Activated CD4-positive, CD25-positive, alpha-beta regulatory T cell treated with anti-CD3 and anti-CD28 coated beads, Interleukin-2, amount 50 U/mL, for 24 hours (primary cell): ENCODE results near the gene CNTNAP2.
"Not testable (repeated sequence)": the region's sequence is repeated elsewhere in the genome, so short reads cannot be mapped to it uniquely, and the experiment has no call there.

Experiments
- ATAC-seq, 2 donors: fragments of 150-1000 bp; cut with Tn5 transposase; one replicate each; pipeline ENCODE4 v1.10.0; 2021; ENCODE audit warnings: mild to moderate bottlenecking in 1 of 2, moderate library complexity in 1 of 2

Gene CNTNAP2

DNA sequence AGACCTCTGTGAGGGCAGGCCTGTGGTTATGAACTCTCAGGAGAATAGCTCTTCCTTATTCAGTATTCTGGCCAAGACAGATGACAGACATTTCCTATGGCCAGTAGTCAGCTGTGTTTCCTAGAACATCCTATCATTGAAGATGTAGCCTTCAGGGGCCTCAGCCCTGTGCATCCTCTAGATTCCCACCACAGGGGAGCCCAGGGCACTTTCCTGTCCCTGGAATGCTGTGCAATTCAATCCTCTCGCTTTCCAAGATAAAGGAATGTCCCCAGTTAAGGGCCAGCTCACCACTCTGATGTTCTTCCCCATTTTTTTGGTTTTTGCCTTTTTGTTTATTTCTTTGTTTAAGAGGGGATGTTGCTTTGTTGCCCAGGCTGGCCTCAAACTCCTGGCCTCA lies 1895.2 kb downstream of the CNTNAP2 start:
- no peak for ATAC-seq

DNA sequence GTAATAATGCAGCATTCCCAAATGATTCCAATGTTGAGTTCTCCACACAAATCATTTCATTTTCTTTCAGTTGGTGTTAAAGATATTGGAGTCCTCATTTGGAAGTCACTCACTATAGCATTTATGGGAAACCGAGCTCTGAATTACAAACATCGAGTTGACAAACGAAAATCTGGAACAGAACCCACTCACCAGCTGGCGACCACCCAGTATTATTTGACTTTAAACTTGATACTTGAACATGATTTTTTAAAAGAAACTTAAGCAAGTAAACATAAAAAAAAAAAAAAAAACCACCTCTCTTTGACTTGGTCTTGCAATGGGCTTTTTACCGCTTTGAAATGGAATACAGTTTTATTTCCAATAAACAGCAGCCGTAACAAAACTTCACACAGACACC lies 1897.4 kb downstream of the CNTNAP2 start:
- no peak for ATAC-seq

DNA sequence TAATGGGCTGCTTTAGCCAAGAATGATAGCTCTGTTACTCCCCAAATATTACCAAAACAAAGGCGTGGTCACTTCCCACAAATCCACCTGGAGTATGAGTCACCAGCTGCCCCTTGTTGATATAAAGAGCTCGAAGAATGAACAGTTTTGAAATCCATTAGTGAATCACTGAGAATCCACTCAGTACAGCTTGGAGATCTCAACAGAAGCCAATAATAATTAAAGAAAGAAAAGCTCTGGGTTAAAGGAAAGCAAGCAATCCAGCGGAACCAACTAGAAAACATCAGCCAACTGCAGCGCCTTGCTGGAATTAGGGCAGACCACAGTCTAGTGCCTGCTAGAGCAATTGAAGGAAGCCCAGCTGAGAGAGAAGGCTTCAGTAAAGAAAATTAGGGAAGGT lies 1897.9 kb downstream of the CNTNAP2 start:
- ATAC-seq = no peak

DNA sequence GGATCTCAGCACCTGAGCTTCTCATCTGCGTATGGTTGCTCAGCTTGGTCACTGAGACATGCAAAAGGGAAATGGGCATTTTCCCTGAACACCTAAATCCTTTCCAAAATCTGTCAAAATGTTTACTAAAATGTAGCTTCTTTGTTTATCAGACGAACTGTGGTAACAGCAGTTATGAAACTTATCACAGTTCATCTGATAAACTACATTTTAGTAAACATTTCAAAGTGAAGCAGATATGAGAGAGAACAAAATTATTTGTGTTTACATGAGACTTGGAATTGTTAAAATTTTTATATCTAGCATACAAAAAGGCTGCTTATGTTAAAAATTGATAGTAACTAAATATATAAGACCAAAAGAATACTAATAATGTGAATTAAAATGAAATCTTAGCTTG lies 1900.5 kb downstream of the CNTNAP2 start:
- ATAC-seq = no peak

DNA sequence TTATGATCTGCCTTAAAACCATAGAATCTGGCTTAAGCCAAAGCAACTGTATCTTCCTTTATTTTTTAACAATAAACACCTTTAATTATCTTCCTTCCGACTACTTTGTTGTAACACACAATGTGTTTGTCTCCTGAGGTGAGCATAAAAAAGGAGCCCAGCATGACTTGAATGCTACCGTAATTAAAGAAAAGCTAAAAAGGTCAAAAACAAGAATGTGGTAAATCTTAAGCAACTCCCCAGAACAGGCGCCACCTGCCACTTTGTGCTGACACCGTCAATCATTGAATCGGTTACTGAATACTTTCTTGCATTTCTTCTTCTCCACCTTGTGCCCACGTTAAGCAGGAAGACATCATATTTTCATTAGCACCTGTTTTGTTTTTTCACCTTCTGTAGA lies 1904.1 kb downstream of the CNTNAP2 start:
- no peak for ATAC-seq

DNA sequence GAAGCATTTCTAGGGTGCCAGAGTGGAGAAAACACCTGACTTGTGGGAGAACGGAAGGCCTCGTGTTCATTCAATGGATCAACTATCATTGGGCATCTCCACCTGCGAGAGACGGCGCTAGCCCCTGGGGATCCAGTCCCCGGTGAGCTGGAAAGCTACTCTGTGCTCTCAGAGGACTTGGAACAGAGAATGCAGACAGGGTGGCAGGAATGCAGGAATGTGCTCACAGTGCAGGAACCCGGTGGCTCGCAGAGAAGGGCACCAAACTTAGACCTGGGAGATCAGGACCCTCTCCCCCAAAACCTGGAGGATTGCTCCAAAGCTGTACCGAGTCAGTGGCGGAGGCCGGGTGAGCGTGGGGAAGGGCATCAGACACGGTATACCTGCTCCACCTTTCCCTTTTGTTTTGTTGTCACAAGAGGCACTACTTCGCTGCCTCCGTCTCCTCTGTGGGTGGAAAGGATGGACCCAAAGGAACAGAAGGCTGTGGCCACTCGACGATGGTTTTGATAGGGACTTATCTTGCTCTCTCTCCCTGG lies 1905.0 kb downstream of the CNTNAP2 start:
- no peak for ATAC-seq

DNA sequence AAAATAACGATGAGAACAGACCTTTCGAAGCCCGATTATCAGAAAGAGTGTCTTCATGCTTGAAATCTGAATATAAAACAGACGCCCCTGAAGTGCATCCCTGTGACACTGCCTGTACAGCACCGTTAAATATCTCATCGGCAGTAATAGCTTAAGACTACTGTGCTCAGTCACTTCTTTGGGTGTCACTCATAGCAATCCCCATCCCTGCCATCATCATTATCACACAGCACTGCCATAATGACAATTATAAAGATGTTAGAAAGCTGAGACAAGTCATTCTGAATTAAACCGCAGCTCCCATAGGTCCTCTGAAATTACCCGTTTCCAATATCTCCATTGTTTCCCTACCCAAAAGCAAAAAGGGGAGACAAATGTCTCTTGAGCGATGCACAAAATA lies 1906.2 kb downstream of the CNTNAP2 start:
- ATAC-seq = no peak

DNA sequence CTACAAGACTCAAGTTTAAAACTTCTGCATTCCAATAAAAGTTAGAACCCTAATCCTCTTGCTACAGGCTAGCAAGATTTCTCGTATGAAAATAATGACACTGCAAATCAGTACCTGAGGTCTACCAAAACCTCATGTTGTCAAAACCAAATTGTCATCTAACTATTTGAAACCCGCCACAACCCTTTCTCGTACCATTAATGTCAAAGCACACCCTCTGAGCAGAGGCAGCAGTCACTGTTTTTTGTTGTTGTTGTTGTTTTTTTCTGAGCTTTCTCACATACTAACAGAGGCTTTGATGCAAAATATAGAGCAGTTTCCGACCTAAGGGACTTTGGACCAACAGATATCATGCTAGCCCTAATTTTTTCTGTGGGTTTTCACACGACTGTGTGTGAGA lies 1910.1 kb downstream of the CNTNAP2 start:
- no peak for ATAC-seq

DNA sequence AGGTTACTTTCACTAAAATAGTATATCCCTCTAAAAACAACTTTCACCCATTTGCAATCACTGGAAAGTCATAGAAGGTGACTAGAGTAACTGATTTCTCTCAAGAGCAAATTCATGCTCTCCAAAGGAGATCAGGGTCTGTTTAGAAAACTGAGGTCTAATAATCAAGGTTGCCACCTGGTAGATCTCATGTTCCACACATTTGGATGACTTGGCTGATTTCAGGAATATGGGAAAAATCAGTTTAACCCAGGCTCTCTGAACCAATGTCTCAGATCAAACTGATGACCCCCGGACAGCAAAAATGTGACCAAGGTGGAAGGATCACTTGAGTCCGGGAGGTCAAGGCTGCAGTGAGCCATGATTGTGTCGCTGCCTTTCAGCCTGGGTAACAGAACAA lies 1911.6 kb downstream of the CNTNAP2 start:
- no peak for ATAC-seq

DNA sequence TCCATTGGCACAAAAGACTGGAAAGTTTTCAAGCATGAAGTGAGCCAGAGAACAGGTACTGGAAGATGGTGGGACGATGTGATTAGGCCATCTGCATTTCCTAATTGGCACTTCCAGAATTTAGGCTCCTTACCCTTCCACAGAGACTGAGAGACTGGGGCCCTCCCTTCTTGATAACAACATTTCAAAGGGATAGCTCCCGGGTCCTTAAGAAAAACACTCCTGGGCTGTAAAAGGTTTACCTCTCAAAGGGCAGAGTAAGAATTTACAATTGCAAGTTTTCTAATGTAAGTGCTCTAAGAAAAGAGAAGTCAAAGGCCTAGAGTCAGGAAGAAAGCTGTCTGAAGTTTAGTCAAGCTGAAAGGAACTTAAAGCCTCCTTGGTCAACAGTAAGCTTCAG lies 1914.4 kb downstream of the CNTNAP2 start:
- ATAC-seq = no peak

DNA sequence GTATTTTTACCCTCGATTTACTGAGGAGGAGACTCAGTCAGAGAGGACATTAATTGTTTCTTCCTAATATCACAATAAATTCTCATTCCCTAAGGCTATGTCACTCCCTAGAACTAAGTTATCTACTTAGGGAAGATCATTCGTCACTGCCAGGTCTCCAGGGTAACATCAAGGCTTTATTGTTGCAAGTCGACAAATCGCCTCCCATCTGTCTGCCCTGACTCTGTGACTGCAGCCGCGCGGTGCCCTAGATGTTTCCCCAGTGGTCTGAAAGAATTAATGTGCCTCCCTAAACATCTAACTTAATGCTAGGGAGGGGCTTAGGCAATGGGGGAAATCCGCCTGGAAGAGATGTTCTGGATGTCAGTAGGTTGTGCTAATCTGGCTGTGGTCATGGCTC lies 1915.2 kb downstream of the CNTNAP2 start:
- no peak for ATAC-seq

DNA sequence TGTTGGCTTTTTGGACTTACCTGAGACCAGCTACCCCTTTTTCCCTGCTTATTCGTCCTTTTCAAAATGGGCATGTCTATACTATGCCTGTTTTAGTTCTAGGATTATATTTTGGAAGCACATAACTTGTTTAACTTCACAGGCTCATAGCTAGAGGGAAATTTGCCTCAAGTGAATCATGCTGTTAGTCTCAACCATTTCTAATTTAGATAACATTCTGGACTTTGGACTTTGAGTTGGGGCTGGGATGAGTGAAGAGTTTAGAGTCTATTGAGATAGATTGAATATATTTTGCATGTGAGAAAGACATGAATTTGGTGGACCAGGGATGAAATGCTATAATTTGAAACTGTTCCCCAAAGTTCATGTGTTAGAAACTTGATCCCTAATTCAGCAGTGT lies 1919.3 kb downstream of the CNTNAP2 start:
- no peak for ATAC-seq

DNA sequence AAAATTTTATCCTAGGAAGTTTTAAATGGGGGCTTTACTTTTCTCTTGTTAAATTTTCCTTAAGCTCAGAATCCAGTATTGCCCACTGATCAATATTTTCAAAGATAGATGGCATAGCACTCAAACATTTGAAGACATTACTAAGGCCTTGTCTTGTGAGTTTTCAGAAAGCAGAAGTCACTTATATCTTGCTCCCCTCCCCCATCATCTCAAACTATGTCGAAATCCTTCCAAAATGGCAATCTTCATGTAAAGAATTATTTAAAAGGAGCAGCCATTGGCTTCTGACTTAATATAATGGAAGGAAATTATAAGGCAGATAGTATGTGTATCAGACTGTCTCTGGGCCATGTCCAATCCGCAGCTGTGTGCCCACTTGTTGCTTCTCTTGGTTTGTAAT lies 1920.4 kb downstream of the CNTNAP2 start:
- ATAC-seq = no peak

DNA sequence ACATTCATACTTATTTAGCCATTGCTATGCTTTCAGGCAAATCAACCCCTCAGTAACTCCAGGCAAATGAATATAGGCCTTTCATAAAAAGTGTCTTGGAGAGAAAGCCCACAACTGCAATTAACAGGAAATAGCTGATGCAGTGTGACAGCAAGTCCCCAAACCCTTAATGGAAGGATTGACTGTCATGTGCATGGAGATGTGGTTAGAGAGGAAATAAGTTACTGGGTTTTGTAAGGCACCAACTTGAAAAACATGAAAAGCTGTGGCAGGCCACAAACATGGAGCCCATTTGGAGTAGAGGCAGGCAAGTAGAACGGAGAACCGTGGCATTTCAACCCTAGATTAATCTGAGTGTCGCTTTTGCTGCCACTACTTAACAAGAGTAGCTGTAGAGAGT lies 1924.6 kb downstream of the CNTNAP2 start:
- ATAC-seq = no peak

DNA sequence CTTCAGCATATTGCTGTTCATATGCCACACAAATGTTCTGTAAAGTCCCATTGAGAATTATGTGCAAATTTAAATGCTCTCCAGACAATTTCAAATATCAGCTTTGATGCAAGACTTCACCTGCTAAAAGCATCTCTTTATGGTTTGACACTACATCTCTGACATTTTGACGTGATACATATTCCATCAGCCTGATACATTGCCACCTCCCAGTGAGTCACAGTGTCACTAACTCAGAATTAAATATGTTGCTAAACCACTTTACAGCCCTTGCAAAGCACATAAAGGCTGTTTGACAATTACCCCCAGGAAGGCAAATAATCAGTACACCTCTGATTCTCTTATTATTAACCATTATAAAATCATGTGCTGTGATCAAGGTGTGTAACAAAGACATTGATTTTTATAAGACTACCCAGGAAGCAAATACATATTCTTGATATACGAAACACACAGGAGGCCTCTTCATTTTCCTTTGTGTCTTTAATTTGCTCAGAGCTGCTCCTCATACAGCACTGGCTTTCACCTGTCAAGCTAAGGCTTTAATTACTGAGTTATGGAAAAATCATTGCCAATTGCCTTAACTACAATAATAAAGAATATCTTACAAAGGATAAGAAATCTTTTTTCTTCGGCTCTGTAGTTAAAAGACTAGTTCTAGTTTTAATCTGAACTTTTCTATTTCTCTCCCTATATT lies 1926.5 kb downstream of the CNTNAP2 start:
- no peak for ATAC-seq

DNA sequence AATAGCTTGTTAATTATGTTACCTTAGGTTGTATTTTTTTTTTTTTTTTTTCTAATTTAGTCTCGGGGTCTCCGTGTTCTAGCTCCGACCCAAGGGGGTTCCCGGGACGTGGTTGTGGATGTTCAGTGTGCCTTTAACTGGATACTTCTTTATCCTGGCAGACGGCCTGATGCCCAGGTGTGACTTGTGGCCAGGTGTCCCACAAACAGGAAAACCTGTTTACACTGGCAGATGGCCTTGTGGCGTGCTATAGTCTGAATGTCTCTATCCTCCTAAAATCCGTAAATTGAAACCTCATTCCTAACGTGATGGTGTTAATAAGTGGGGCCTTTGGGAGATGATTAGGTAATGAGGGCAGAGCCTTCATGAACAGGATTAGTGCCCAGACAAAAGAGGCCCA lies 1927.6 kb downstream of the CNTNAP2 start:
- no peak for ATAC-seq

DNA sequence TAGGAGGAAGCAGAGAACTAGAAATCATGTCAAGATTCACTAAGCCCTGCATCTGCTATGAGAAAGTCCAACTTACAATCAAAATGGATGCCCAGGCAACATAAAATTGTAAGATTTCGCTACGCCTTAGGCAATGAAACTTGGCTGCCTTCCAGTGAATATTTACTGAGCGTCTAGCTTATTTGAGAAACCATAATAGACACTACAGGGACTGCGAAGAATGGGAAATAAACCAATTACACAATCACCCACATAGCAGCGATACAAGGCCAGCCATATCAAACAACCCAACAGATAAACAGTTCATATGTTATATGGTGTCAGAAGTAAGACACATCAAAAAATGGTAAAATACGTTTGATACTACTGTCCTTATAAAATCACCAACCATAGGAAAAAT lies 1928.9 kb downstream of the CNTNAP2 start:
- ATAC-seq = no peak

DNA sequence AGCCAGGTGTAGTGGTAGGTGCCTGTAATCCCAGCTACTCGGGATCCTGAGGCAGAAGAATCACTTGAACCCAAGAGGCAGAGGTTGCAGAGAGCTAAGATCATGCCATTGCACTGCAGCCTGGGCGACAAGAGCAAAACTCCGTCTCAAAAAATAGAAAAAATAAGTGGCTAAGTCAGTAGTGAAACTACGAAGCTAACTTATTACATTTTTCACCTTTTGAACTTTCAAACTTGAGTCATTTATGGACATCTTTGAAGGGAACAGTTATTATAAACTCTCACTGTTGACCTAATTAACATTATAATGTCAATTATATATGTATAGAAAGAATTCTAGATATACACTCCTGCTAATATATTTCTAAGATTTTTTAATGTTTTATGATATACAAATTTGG lies 1932.5 kb downstream of the CNTNAP2 start:
- ATAC-seq = no peak

DNA sequence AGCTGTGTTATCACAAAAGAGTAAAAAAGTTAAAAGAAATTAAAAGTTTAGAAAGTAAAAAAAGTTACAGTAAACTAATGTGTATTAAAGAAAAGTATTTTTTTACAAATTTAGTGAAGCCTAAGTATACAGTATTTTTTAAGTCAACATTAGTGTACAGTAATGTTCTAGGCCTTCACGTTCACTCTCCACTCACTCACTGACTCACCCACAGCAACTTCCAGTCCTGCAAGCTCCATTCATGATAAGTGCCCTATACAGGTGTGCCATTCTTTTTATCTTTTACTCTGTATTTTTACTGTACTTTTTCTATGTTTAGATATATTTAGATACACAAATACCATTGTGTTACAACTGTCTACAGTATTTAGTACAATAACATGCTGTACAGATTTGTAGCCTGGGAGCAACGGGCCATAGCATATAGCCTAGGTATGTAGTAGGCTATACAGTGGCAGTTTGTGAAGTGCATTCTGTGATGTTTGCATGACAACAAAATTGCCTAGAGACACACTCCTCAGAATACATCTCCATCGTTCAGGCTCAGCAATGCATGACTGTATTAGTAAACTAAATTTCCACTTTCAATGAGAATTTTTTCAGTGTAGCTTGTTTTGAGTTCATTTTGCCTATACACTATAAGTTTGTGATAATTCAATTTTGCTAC lies 1934.0 kb downstream of the CNTNAP2 start:
- no peak for ATAC-seq

DNA sequence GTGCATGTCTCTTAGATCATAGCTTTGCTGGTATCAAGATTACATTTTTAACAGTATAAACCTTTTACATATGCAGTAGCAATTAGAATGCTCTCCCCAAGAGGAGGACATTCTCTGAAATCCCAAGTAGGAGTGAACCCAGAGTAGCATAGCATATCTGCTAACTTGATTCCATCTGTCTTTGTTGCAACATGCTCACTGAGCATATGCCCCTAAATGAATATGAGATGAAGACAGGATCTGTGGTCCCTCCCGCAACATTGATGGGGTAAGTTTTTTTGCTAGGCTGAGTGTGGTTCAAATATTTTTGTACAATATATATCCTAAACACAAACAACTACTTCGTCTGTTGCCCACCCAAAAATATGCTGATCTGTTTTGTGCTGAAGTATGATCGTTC lies 1939.8 kb downstream of the CNTNAP2 start:
- ATAC-seq = no peak

DNA sequence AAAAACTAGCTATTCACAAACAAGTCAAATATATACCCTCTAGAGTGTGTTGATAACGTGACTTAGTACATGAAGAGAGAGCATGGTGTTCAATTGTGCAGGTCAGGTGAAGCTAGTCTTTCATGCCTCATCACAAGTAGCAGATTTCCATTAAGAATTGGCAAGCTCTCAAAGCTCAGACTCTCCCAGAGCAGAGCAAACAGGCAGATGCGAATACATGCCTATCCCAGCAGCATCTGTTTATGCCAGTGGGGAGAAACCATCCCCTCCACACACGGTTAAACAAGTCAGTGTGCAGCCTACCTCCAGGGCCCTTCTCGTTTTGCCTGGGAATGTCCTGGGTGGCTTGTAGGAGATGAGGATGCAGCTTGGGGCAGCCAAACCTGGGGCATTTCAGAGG lies 1941.5 kb downstream of the CNTNAP2 start:
- no peak for ATAC-seq

DNA sequence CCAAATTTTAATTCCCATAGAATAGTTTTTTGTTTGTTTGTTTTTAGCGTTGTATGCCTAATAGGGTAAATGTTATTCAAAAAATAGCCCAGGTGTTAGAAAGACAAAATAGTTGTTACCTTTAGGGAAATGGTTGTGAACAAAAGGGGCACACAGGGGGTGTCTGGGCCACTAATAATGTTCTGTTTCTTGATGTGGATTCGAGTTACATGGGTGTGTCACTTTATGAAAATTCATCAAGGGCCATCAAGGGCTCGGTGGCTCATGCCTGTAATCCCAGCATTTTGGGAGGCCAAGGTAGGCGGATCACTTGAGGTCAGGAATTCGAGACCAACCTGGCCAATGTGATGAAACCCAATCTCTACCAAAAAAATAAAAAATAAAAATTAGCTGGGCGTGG lies 1942.2 kb downstream of the CNTNAP2 start:
- ATAC-seq = no peak

DNA sequence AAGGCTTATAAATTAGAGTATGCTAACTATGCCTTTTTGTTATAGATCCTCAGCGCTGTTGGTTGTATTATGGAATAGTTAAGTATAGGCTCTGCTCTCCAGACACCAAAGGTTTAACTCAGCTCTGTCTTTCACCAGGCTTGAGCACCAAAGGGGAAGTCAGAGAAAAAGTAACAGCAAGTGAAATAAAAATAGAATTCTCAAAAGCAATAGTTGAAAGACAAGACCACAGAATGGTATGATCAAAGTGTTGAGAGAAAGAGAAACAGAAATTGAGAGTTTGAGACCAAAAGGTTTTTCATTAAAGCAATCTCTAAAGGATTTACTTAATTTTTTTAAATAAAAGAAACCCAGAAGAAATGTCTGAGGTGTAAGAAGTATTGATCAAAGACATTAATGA lies 1944.1 kb downstream of the CNTNAP2 start:
- ATAC-seq = no peak

DNA sequence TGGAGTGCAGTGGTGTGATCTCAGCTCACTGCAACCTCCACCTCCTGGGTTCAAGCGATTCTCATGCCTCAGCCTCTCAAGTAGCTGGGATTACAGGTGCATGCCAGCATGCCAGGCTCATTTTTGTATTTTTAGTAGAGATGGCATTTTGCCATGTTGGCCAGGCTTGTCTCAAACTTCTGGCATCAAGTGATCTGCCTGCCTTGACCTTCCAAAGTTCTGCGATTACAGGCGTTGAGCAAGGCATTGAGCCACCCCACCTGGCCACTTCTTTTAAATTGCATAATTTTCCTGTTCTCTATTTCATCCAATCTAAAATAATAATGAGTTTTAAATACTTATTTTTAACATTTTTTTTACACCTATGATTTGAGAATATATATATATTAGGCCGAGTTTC lies 1961.5 kb downstream of the CNTNAP2 start:
- ATAC-seq = not testable (repeated sequence)
